Ishikawa (cell line): ENCODE data around the gene ADCY5.

Experiments used
- CEBPB ChIP-seq: IDR thresholded peaks from 2 replicates; pipeline ENCODE4 v1.6.1; 2012
- CREB1 ChIP-seq: IDR thresholded peaks from 2 replicates; pipeline ENCODE4 v1.6.1; 2012; ENCODE audit warnings: low read depth
- EGR1 ChIP-seq: IDR thresholded peaks from 2 replicates; pipeline ENCODE4 v1.6.1; 2012
- EP300 ChIP-seq: IDR thresholded peaks from 2 replicates; pipeline ENCODE4 v1.6.1; 2012; ENCODE audit warnings: borderline replicate concordance
- FOXM1 ChIP-seq: IDR thresholded peaks from 2 replicates; pipeline ENCODE4 v1.6.1; 2012; ENCODE audit warnings: low read depth, borderline replicate concordance
- NFIC ChIP-seq: IDR thresholded peaks from 2 replicates; pipeline ENCODE4 v1.6.1; 2012
- RAD21 ChIP-seq: IDR thresholded peaks from 2 replicates; pipeline ENCODE4 v1.6.1; 2012; ENCODE audit warnings: low read depth
- TAF1 ChIP-seq: IDR thresholded peaks from 2 replicates; pipeline ENCODE4 v1.6.1; 2012; ENCODE audit warnings: low read depth, mild to moderate bottlenecking
- TCF12 ChIP-seq: IDR thresholded peaks from 2 replicates; pipeline ENCODE4 v1.6.1; 2012; ENCODE audit warnings: low read depth
- TEAD4 ChIP-seq: IDR thresholded peaks from 2 replicates; pipeline ENCODE4 v1.6.1; 2012
- YY1 ChIP-seq: IDR thresholded peaks from 2 replicates; pipeline ENCODE4 v1.6.1; 2012; ENCODE audit warnings: low read depth
- ZBTB7A ChIP-seq: IDR thresholded peaks from 2 replicates; pipeline ENCODE4 v1.6.1; 2012; ENCODE audit warnings: low read depth
- TF ChIP-seq, protein P1 (sequence below): IDR thresholded peaks from 2 replicates; pipeline ENCODE4 v1.6.1; 2012
- TF ChIP-seq, protein P2 (sequence below): IDR thresholded peaks from 2 replicates; pipeline ENCODE4 v1.6.1; 2012; ENCODE audit warnings: low read depth, mild to moderate bottlenecking
- TF ChIP-seq, protein P3 (sequence below): IDR thresholded peaks from 2 replicates; pipeline ENCODE4 v1.6.1; 2012

Gene ADCY5

DNA sequence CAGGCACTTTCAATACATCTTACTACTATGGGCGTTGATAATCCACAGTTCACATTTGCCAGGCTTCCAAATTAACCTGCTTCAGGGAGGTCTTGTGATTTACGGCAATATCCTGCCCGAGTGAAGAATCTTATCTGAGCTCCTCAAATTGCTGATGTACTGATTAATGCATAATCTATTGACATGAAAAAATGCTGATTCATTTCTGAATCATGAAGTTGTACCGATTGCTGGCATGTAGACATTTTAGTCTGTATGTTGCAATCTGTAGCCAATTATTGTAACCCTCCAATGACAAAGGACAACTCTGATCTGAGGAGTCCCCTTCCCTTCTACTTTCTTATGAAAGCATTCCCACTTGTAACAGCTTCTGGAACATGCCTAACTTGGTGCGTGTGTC, 150.0 kb downstream of the ADCY5 start:
- TF ChIP-seq TAF1 (no peak), CEBPB (no peak)

DNA sequence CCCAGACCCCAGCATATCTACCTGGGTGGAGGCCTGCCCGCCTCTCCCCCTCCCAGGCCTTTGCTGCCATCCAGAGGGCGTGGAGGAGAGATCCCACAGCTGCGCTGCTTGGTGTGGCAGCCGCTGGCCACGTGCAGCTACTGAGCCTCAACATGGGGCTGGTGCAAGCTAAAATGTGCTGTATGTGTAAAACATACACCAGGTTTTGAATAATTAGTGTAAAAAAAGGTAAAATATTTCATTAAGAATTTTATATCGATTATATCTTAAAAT, 151.3 kb downstream of the ADCY5 start:
- TF ChIP-seq YY1, result no peak
- TF ChIP-seq, protein P1, sequence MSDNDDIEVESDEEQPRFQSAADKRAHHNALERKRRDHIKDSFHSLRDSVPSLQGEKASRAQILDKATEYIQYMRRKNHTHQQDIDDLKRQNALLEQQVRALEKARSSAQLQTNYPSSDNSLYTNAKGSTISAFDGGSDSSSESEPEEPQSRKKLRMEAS, result no peak
- TF ChIP-seq RAD21, result peak; percentile 14; the same call in 1 of the 2 replicates

DNA sequence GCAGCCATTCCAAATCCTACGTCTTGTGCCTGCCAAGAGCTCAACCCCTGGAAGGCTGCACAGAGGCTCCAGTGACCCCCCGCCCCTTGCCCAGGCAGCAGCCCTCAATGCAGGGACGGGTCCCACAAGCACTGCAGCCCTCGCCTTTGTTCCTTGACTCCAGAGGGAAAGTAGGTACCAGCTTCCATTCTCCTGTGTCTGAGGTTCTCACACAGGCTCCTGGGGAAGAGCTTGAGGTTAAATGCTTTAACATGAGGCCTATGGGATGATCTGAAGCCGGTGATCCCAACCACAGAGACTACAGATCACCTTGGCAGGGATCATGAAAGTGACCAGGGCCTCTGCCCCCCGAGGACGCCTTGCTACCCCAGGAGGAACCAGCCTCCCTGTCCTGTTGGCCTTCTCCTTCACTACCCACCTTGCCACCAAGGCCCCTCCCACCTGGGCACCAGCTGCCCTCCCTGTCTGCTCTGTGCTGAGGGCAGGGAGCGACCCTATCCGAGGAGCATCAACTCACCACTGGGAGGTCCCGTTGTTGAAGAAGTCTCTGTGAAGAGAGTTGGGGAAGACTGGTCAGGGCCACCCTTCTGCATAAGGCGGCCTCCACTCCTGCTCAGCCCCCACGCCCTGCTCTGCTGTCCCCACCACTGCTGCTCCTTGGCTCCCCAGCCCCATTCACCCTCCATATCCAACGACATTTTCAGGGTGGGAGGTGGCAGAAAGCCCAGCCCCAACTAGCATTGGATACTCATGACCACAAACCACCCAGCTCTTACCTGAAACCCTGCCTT, 151.9 kb downstream of the ADCY5 start:
- TF ChIP-seq ZBTB7A (no peak), TAF1 (no peak), FOXM1 (no peak), TEAD4 (no peak), EP300 (no peak), RAD21 (no peak), CEBPB (no peak), EGR1 (no peak), NFIC (no peak), CREB1 (no peak), TCF12 (no peak), YY1 (no peak)
- TF ChIP-seq, protein P2, sequence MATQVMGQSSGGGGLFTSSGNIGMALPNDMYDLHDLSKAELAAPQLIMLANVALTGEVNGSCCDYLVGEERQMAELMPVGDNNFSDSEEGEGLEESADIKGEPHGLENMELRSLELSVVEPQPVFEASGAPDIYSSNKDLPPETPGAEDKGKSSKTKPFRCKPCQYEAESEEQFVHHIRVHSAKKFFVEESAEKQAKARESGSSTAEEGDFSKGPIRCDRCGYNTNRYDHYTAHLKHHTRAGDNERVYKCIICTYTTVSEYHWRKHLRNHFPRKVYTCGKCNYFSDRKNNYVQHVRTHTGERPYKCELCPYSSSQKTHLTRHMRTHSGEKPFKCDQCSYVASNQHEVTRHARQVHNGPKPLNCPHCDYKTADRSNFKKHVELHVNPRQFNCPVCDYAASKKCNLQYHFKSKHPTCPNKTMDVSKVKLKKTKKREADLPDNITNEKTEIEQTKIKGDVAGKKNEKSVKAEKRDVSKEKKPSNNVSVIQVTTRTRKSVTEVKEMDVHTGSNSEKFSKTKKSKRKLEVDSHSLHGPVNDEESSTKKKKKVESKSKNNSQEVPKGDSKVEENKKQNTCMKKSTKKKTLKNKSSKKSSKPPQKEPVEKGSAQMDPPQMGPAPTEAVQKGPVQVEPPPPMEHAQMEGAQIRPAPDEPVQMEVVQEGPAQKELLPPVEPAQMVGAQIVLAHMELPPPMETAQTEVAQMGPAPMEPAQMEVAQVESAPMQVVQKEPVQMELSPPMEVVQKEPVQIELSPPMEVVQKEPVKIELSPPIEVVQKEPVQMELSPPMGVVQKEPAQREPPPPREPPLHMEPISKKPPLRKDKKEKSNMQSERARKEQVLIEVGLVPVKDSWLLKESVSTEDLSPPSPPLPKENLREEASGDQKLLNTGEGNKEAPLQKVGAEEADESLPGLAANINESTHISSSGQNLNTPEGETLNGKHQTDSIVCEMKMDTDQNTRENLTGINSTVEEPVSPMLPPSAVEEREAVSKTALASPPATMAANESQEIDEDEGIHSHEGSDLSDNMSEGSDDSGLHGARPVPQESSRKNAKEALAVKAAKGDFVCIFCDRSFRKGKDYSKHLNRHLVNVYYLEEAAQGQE, result no peak
- TF ChIP-seq, protein P3, sequence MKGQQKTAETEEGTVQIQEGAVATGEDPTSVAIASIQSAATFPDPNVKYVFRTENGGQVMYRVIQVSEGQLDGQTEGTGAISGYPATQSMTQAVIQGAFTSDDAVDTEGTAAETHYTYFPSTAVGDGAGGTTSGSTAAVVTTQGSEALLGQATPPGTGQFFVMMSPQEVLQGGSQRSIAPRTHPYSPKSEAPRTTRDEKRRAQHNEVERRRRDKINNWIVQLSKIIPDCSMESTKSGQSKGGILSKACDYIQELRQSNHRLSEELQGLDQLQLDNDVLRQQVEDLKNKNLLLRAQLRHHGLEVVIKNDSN, result no peak

DNA sequence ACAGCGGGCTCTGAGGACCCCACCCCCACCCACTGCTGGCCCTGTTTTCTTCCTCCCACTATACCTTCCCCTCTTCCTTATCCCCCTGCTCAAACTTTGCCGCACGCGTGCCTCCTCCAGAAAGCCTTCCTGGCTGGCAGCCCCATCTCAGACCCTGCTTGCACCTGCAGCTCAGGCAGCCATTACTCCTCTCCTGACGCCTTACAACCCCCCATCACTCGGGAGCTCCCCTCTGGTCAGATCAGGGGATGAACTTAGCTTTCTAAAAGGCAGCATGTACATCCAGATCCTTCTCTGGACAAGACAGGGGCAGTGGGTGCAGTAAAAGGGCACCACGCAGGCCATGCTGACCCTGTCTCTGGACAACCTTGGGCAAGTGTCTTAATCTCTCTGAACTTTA, 152.6 kb downstream of the ADCY5 start:
- no peak for TF ChIP-seq CEBPB
- no peak for TF ChIP-seq FOXM1
- TF ChIP-seq, protein P1, result no peak
- TF ChIP-seq, protein P3, result no peak
- no peak for TF ChIP-seq CREB1
- no peak for TF ChIP-seq EP300
- TF ChIP-seq TAF1, result no peak
- no peak for TF ChIP-seq TCF12
- no peak for TF ChIP-seq TEAD4
- no peak for TF ChIP-seq ZBTB7A
- TF ChIP-seq NFIC, result no peak
- no peak for TF ChIP-seq RAD21
- no peak for TF ChIP-seq YY1
- TF ChIP-seq, protein P2, result no peak
- no peak for TF ChIP-seq EGR1

DNA sequence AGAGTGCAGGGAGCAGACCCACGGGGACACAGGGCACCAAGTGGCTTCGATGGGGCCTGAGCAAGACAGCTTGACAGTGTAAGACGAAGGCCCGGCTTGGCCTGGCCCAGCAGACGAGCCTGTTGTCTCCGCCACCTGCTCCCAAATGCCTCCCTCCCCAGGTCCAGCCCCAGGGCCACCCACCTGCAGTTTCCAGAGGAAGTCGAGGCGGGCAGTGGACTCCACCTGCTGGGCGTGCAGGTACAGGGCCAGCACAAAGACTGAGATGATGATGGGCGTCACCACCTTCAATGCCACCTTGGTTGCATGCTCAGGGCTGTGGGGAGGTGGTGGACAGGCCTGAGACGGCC, 153.0 kb downstream of the ADCY5 start:
- no peak for TF ChIP-seq CEBPB
- no peak; the same call in 1 of the 2 replicates for TF ChIP-seq RAD21
- TF ChIP-seq, protein P1, result no peak
- no peak for TF ChIP-seq NFIC
- no peak for TF ChIP-seq FOXM1
- TF ChIP-seq TAF1, result no peak
- TF ChIP-seq TCF12, result no peak
- TF ChIP-seq YY1, result no peak

DNA sequence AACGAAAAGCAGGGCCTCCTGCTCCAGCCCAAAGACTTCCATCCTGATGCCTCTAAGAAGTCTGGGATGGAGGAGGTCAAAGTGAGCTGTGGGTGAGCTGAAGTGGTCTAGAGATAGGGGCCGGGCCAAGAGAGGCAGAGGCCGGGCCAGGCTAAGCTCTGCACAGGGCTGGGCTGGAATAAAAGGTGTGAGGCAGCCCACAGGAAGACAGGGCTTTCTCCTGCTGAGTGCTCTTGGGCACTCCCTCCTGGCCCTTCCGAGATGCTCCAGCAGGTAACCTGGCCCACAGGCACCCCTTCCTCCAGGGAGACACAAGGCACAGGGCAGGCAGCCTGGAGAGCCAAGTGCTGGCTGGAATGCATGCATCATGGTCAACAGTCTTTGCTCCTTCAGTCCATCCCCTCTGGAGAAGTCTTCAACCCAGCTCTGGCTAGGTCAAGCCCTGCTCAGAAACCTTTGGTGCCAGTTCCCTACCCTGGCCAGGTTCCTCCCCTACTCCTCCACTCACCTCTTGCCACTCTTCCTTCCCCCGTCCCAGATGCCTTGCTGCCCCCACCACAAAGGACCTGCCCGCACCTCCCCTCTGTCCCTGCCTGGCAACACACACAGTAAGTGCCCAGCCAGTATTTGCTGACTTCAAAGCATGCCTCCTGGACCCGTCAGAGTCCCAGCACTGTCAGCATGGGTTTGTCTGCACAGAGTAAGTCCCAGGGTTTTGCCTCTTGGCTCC, 153.6 kb downstream of the ADCY5 start:
- TF ChIP-seq TAF1 (no peak), TEAD4 (no peak), TCF12 (no peak), NFIC (no peak), ZBTB7A (no peak), CEBPB (no peak)
- TF ChIP-seq, protein P1, result no peak
- TF ChIP-seq, protein P3, result no peak
- TF ChIP-seq, protein P2, result no peak
